ENCODE results near the gene CCL11. TPM values are rescaled to one million over a fixed set of nuclear protein-coding genes. Genes with fewer than 3 reads are reported as not detected.
A peak's percentile ranks its signal among the peaks of the same experiment; 100 is the strongest.
"Not testable (repeated sequence)": the region's sequence is repeated elsewhere in the genome, so short reads cannot be mapped to it uniquely, and the experiment has no call there.

CCL11 gene
- total RNA-seq, 1 experiment from 2014 or later: not detected

DNA sequence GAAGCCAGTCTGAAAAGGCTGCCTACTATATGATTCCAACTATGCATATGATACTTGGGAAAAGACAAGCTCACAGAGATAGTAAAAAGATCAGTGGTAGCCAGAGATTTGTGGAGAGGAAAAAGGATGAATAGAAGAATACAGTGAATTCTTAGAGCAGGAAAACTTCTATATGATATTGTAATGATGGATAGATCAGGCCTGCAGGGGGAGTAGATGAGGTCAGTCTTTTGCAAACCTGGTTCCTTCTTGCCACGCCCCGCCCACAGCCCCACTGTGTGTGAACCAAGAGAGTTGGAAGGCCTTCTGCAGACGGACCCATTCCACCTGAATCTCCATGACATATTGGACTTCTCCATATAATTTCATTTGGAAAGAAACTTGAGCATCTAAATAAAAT is 32.9 kb downstream of the CCL11 start:
- peak; percentile 34 for DNase-seq
- Mint-ChIP-seq H3K27ac (ENCODE audit: unreplicated experiment) (no peak overlapping the region), H3K9me3 (ENCODE audit: low read depth, unreplicated experiment) (no peaks in the 10 kb centered on the region), H3K4me3 (ENCODE audit: low read depth, unreplicated experiment) (no peak overlapping the region), H3K27me3 (ENCODE audit: unreplicated experiment) (peaks cover 78% of the 10 kb centered on the region), H3K4me1 (ENCODE audit: low read depth, unreplicated experiment) (no peaks in the 10 kb centered on the region), H3K36me3 (ENCODE audit: insufficient read depth, unreplicated experiment) (no peaks in the 10 kb centered on the region)
- intact Hi-C loops (cut with micrococcal nuclease; ENCODE audit: unreplicated experiment): no loop called here
- BruUV-seq (replicated peaks): no TSS peak
- CTCF ChIA-PET: no interaction called here
- TF ChIP-seq, protein P1, sequence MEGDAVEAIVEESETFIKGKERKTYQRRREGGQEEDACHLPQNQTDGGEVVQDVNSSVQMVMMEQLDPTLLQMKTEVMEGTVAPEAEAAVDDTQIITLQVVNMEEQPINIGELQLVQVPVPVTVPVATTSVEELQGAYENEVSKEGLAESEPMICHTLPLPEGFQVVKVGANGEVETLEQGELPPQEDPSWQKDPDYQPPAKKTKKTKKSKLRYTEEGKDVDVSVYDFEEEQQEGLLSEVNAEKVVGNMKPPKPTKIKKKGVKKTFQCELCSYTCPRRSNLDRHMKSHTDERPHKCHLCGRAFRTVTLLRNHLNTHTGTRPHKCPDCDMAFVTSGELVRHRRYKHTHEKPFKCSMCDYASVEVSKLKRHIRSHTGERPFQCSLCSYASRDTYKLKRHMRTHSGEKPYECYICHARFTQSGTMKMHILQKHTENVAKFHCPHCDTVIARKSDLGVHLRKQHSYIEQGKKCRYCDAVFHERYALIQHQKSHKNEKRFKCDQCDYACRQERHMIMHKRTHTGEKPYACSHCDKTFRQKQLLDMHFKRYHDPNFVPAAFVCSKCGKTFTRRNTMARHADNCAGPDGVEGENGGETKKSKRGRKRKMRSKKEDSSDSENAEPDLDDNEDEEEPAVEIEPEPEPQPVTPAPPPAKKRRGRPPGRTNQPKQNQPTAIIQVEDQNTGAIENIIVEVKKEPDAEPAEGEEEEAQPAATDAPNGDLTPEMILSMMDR (IDR thresholded peaks at IDR 0.05; ENCODE audit: unreplicated experiment): no peak

DNA sequence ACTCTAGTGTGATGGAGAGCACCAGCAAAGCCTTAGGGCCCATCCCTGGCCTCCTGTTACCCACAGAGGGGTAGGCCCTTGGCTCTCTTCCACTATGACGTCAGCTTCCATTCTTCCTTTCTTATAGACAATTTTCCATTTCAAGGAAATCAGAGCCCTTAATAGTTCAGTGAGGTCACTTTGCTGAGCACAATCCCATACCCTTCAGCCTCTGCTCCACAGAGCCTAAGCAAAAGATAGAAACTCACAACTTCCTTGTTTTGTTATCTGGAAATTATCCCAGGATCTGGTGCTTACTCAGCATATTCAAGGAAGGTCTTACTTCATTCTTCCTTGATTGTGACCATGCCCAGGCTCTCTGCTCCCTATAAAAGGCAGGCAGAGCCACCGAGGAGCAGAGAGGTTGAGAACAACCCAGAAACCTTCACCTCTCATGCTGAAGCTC is 33.5 kb downstream of the CCL11 start, which contains the start of gene CCL8:
Gene CCL8 (plus strand): TSS at position 397 of the 445 bp plus-strand sequence. CDS start 67 bp downstream, outside the sequence.
- no TSS peak for BruUV-seq (replicated peaks)
- no peak for DNase-seq
- Mint-ChIP-seq H3K27ac (ENCODE audit: unreplicated experiment) (no peak within 1 kb of the TSS), H3K4me1 (ENCODE audit: low read depth, unreplicated experiment) (no peaks in the 10 kb centered on the region), H3K36me3 (ENCODE audit: insufficient read depth, unreplicated experiment) (no peaks in the 10 kb centered on the region), H3K4me3 (ENCODE audit: low read depth, unreplicated experiment) (no peak within 1 kb of the TSS), H3K27me3 (ENCODE audit: unreplicated experiment) (peaks cover 78% of the 10 kb centered on the region), H3K9me3 (ENCODE audit: low read depth, unreplicated experiment) (no peaks in the 10 kb centered on the region)
- intact Hi-C loops (cut with micrococcal nuclease; ENCODE audit: unreplicated experiment): no loop called here
- TF ChIP-seq, protein P1 (IDR thresholded peaks at IDR 0.05; ENCODE audit: unreplicated experiment): no peak
- CTCF ChIA-PET: no interaction called here

DNA sequence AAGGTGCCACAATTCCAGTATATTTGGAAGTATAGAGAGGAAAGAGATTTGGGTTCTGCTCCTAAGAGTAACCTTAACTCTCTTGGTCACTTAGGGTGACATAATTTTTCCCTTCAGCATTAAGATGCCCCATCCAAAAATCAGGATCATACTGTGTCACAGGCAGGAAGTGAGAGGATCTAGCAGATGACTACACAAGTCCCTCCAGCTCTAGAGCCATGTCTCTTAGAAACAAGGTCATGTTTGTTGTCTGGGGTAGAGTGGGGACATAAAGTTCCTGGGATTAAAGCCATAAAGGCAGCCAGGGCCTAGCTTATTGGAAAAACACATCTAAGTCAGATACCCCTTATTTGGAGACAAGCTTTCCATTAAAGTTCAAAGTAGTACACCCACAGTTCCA is 36.4 kb downstream of the CCL11 start:
- H3K27ac Mint-ChIP-seq (ENCODE audit: unreplicated experiment): no peak overlapping the region
- intact Hi-C loops (cut with micrococcal nuclease; ENCODE audit: unreplicated experiment): no loop called here
- H3K27me3 Mint-ChIP-seq (ENCODE audit: unreplicated experiment): peaks cover 70% of the 10 kb centered on the region
- CTCF ChIA-PET: no interaction called here
- no peaks in the 10 kb centered on the region for H3K36me3 Mint-ChIP-seq (ENCODE audit: insufficient read depth, unreplicated experiment)
- H3K9me3 Mint-ChIP-seq (ENCODE audit: low read depth, unreplicated experiment): no peaks in the 10 kb centered on the region
- no TSS peak for BruUV-seq (replicated peaks)
- TF ChIP-seq, protein P1 (IDR thresholded peaks at IDR 0.05; ENCODE audit: unreplicated experiment): no peak
- no peak for DNase-seq
- H3K4me3 Mint-ChIP-seq (ENCODE audit: low read depth, unreplicated experiment): no peak overlapping the region
- H3K4me1 Mint-ChIP-seq (ENCODE audit: low read depth, unreplicated experiment): no peaks in the 10 kb centered on the region

DNA sequence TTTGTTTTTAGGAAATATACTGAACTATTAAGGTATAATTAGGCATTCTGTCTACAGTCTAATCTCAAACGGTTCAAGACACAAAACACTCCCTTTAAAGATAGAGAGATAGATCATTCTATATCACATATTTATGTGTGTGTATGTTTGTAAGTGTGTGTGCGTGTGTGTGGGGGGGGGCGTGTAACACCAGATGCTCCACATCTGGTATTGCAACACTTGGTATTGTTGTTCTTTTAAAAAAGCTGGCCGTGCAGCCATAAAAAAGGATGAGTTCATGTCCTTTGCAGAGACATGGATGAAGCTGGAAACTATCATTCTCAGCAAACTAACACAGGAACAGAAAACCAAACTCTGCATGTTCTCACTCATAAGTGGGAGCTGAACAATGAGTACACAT is 42.0 kb downstream of the CCL11 start:
- H3K4me3 Mint-ChIP-seq (ENCODE audit: low read depth, unreplicated experiment); H3K36me3 Mint-ChIP-seq (ENCODE audit: insufficient read depth, unreplicated experiment); BruUV-seq (replicated peaks); intact Hi-C loops (cut with micrococcal nuclease; ENCODE audit: unreplicated experiment); DNase-seq; H3K9me3 Mint-ChIP-seq (ENCODE audit: low read depth, unreplicated experiment); H3K4me1 Mint-ChIP-seq (ENCODE audit: low read depth, unreplicated experiment); CTCF ChIA-PET; H3K27ac Mint-ChIP-seq (ENCODE audit: unreplicated experiment): not testable (repeated sequence)
- peaks cover 46% of the 10 kb centered on the region for H3K27me3 Mint-ChIP-seq (ENCODE audit: unreplicated experiment)

DNA sequence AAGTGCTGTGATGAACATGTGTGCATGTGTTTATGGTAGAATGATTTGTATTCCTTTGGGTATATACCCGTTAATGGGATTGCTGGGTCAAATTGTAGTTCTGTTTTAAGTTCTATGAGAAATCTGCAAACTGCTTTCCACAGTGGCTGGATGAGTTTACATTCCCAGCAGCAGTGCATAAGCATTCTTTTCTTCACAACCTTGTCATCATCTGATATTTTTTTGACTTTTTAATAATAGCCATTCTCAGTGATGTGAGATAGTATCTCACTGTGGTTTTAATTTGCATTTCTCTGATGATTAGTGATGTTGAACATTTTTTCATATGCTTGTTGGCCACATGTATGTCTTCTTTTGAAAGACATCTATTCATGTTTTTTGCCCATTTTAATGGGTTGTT is 52.2 kb downstream of the CCL11 start:
- Mint-ChIP-seq H3K27me3 (ENCODE audit: unreplicated experiment) (peaks cover 38% of the 10 kb centered on the region), H3K27ac (ENCODE audit: unreplicated experiment) (no peak overlapping the region), H3K9me3 (ENCODE audit: low read depth, unreplicated experiment) (no peaks in the 10 kb centered on the region), H3K4me1 (ENCODE audit: low read depth, unreplicated experiment) (no peaks in the 10 kb centered on the region), H3K4me3 (ENCODE audit: low read depth, unreplicated experiment) (no peak overlapping the region), H3K36me3 (ENCODE audit: insufficient read depth, unreplicated experiment) (no peaks in the 10 kb centered on the region)
- BruUV-seq (replicated peaks): no TSS peak
- TF ChIP-seq, protein P1 (IDR thresholded peaks at IDR 0.05; ENCODE audit: unreplicated experiment): no peak
- DNase-seq: no peak
- intact Hi-C loops (cut with micrococcal nuclease; ENCODE audit: unreplicated experiment): no loop called here
- CTCF ChIA-PET: no interaction called here

Other genes with a start within 250 kb of the CCL11 start
- gene CCL2, start 30.5 kb upstream of the CCL11 start, total RNA-seq (2022): 1.8 and 6.0 TPM in 2 replicates
- gene CCL7, start 15.5 kb upstream of the CCL11 start, total RNA-seq (2022): not detected in 2 replicates
- not detected in 2 replicates for gene CCL8, start 33.7 kb downstream of the CCL11 start, total RNA-seq (2022)
- gene CCL13, start 70.7 kb downstream of the CCL11 start, total RNA-seq (2022): not detected in 2 replicates
- gene CCL1, start 77.5 kb downstream of the CCL11 start, total RNA-seq (2022): not detected in 2 replicates